WI38 (cell line): Measurements from ENCODE around the gene USP15.

Source experiments
- H3K4me3 ChIP-seq: 2 replicates; pipeline ENCODE4 v1.5.1; 2011; ENCODE audit warnings: low read depth, mild to moderate bottlenecking, control low read depth, low read length
- TF ChIP-seq, protein P1 (sequence below): IDR thresholded peaks from 2 replicates; pipeline ENCODE4 v1.5.1; 2012; ENCODE audit warnings: low read depth, mild to moderate bottlenecking, control low read depth, low read length

USP15 gene

DNA sequence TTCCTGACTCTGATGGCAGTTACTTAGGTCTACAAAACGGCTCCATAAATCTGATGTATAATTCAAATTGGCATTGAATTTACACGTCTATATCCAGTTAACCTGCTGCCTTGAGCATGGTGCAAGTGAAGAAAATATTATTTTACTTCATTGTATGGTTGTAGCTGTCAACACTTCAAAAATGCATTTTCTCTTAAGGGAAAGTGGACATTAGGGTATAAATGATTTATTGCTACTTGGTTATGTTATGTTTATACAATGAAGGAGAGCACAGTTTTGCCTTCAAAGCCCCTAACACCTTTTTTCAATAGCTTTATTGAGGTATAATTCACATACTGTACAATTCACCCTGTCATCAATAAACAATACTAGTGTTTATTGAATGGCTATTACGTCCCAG is 2.0 kb upstream of the USP15 start:
- TF ChIP-seq, protein P1, sequence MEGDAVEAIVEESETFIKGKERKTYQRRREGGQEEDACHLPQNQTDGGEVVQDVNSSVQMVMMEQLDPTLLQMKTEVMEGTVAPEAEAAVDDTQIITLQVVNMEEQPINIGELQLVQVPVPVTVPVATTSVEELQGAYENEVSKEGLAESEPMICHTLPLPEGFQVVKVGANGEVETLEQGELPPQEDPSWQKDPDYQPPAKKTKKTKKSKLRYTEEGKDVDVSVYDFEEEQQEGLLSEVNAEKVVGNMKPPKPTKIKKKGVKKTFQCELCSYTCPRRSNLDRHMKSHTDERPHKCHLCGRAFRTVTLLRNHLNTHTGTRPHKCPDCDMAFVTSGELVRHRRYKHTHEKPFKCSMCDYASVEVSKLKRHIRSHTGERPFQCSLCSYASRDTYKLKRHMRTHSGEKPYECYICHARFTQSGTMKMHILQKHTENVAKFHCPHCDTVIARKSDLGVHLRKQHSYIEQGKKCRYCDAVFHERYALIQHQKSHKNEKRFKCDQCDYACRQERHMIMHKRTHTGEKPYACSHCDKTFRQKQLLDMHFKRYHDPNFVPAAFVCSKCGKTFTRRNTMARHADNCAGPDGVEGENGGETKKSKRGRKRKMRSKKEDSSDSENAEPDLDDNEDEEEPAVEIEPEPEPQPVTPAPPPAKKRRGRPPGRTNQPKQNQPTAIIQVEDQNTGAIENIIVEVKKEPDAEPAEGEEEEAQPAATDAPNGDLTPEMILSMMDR, result no peak
- no peak overlapping the region for H3K4me3 ChIP-seq

GRCh38 chr12:62258941-62259630 is 1.1 kb upstream of the USP15 start:
- TF ChIP-seq, protein P1, result no peak
- H3K4me3 ChIP-seq, result peak overlapping the region; percentile 80

GRCh38 chr12:62259631-62259992 is 592 bp upstream of the USP15 start:
- TF ChIP-seq, protein P1, result no peak
- peak overlapping the region; percentile 80 for H3K4me3 ChIP-seq

DNA sequence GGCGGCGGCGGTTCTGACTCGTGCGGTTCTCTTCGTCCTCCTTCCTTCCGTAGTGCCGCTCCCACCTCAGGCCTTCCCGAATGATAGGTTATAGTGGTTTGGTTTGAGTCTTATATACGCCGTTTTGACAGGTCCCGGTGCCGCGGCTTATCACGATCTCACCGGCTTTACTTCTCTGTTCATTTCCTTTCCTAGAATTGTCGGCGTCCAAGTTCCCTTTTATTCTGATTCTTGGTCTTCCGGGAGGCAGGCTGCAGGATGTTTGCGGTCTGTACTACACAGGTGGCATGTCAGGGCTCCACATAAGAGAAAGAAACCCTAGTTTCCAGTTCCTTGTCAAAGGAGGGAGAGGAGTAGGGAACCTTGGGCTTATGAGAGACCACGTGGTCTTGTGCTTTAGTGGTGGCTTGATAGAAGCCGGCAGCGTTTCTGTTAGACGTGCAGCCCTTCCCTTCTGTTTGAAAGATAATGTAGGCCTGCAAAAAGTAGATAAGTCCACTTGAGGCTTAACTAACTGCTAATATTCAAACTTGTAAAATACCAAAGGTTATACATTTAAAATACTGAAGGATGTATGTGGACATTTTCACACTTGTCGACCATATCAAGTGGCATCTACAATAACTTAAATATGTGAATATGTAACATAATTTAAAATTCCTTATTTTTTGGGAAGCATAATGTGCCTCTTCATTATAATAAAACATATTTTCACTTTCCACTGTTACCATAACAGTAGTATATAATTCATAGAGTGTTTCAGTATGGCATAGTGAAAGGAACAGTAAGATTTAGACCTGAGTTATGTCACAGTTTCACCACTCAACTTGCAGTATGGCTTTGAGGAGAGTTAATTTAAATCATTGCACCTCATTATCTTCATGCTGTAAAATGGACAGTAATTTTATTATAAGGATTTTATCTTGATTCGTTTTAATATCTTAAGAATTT is 804 bp downstream of the USP15 start:
- TF ChIP-seq, protein P1, result no peak

DNA sequence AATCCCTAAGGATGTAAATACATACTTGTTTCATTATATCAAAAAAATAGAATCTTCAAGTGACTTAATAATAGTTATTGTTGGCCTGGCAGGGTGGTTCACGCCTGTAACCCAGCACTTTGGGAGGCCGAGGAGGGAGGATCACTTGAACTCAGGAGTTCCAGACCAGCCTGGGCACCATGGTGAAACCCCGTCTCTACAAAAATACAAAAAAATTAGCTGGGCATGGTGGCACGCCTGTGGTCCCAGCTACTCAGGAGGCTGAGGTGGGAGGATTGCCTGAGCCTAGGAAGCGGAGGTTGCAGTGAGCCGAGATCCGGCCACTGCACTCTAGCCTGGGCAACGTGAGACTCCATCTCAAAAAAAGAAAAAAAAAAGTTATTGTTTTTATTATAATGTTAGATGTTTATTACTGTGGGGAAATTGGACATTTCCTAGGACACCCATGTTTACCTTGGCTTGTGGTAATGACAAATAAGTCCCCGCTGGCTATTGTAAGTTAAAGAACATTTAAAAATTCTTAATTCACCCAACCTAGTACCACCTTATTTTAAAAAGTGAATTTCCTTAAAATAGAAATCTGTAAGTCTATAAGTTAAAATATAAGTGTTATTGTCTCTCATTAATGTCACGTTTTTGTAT is 1.8 kb downstream of the USP15 start:
- peak overlapping the region; percentile 80 for H3K4me3 ChIP-seq

More for the DNA sequence above, 804 bp downstream of the USP15 start:
- peak overlapping the region; percentile 80 for H3K4me3 ChIP-seq

GRCh38 chr12:62263232-62263631 is 3.0 kb downstream of the USP15 start:
- TF ChIP-seq, protein P1, result no peak
- H3K4me3 ChIP-seq, result no peak overlapping the region

More for the DNA sequence above, 1.8 kb downstream of the USP15 start:
- TF ChIP-seq, protein P1, result no peak

GRCh38 chr12:62263966-62264365 is 3.8 kb downstream of the USP15 start:
- no peak overlapping the region for H3K4me3 ChIP-seq

More at GRCh38 chr12:62263966-62264365, 3.8 kb downstream of the USP15 start:
- TF ChIP-seq, protein P1, result no peak
